SK-N-DZ (cell line): ENCODE results near the gene INPP5F.
"Not testable (repeated sequence)": the region's sequence is repeated elsewhere in the genome, so short reads cannot be mapped to it uniquely, and the experiment has no call there.

Experiments
- DNase-seq: peaks from one replicate; pipeline ENCODE4 v3.0.0-alpha.2; 2015; ENCODE audit warnings: low spot score
- small RNA-seq, 2 experiments: library from RNA; depleted of rRNA; stranded (forward); fragments of <200 nt; gene quantifications; one replicate each; pipeline ENCODE3, GENCODE V24; 2014

Gene INPP5F

DNA sequence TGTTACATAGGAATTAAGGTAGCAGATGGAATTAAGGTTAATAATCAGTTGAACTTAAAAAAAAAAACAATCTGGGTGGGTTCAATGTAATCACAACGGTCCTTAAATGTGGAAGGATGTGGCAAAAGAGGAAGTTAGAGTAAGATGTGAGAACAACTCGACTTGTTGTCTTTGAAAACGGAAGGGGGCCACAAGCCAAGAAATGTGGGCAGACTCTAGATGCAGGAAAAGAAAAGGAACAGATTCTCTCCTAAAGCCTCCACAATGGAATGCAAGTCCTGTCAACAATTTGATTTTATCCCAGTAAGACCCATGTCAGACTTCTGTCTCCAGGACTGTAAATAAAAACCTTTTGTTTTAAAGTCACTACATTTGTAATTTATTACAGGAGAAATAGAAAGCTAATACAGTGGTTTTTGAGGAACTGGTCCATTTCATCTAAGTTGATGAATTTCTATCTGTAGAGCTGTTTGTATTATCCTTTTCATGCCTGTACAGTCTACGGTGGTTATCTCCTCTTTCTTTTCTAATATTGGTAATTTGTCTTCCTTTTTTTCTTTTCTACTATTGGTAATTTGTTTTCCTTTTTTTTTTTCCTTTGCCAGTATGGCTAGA, 138.2 kb downstream of the INPP5F start:
- no peak for DNase-seq

- DNase-seq = no peak
Measured at GRCh38 chr10:119865699-119866240, 139.9 kb downstream of the INPP5F start.

GRCh38 chr10:119867317-119867716, 141.5 kb downstream of the INPP5F start:
- DNase-seq = no peak

DNA sequence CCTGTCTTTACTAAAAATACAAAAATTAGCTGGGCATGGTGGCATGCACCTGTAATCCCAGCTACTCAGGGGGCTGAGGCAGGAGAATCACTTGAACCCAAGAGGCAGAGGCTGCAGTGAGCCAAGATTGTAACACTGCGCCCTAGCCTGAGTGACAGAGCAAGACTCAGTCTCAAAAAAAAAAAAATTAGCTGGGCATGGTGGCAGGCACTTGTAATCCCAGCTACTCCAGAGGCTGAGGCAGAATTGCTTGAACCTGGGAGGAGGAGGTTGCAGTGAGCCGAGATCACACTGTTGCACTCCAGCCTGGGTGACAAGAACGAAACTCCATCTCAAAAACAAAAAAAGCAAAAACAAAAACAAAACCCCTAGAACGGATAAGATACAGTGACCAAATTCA, 143.5 kb downstream of the INPP5F start:
- not testable (repeated sequence) for DNase-seq

DNA sequence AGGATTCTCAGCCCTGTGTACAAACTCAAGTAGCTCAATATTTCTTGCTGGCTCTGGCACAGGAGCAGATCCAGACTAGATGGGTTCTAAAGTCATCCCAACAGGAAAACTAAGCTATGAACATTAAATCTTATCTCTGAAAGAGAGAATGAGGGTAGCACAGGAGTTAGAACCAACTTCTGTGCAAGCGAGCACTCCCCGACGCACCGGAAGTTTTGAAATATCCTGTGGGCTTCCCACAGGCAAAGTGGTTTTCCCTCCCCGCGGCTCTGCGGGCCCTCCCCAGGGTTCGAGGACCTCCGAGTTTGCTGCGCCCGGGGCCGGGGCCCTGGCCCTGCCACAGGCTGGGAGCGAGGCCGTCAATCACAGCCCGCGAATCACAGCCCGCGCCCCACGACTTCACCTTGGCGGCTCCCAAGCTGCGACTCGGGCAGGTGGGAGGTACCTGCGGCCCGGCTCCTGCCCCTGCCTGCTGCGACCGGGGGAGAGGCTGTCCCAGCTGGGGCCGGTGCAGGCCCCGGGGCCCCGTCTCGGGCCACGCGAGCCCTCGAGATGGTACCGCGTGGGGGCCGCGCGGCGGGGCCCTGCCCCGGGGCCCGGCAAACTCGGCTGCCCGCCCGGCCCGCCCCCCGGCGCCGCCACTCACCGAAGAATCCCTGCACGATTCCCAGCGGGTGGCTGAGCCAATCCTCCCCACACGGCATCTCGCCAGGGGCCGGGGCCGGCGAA, 146.2 kb downstream of the INPP5F start:
- DNase-seq = peak; percentile 27

DNA sequence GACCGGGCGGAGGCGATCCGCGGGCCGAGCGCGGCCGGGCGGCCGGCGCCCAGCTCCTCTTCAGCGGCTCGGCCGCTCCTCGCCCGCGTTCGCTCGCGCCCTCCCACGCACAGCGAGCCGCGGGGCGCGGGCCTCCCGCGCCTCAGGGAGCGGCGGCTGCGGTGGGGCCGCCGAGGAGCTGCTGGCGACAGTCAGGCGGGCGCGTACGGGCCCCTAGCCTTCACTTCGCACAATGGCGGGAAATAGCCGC, 146.7 kb downstream of the INPP5F start, which contains the start of gene MCMBP:
Gene MCMBP, minus strand, starts transcription at position 234 of the 250 bp plus-strand sequence. CDS start 259 bp downstream, outside the sequence.
- DNase-seq = no peak

- peak; percentile 86 for DNase-seq
Measured at GRCh38 chr10:119872860-119873681, 147.2 kb downstream of the INPP5F start.

GRCh38 chr10:119878524-119878923, 152.7 kb downstream of the INPP5F start:
- DNase-seq = no peak

Small RNA genes lying within 50 kb of the gene (small RNA-seq; reads per million reads assigned to genes)
- 0 to 0.04 reads per million in 2 experiments for gene RN7SL846P
